Panc1 (cell line): ENCODE data around the gene PCDHA7. TPM values are rescaled to one million over a fixed set of nuclear protein-coding genes. Genes with fewer than 3 reads are reported as not detected.
"Not testable (repeated sequence)": the region's sequence is repeated elsewhere in the genome, so short reads cannot be mapped to it uniquely, and the experiment has no call there.

Source experiments
- ATAC-seq: fragments of 200-7000 bp; cut with Tn5 transposase; 2 replicates; pipeline ENCODE4 v1.9.1; 2020; ENCODE audit warnings: mild to moderate bottlenecking, moderate library complexity
- BruUV-seq: library from RNA; stranded (reverse); fragments of 400-500 nt; replicated peaks from 2 replicates; lab custom pipeline; 2021; lab: Mats Ljungman, UMichigan
- CTCF ChIA-PET: fragments of 300-600 bp; sonication (Branson Sonifier 250); formaldehyde crosslinking; loops from one replicate; lab custom pipeline; 2022; ENCODE audit warnings: antibody characterized with exemption; lab: Charles Lee
- POLR2A ChIA-PET: fragments of 300-600 bp; sonication (Branson Sonifier 250); formaldehyde crosslinking; loops from one replicate; lab custom pipeline; 2022; ENCODE audit warnings: antibody characterized with exemption; lab: Charles Lee
- DNase-seq: peaks from one replicate; pipeline ENCODE4 v3.0.0-alpha.2; 2010; ENCODE audit warnings: low read depth, low spot score
- H3K27ac ChIP-seq: 2 replicates; pipeline ENCODE4 v1.5.1; 2011; ENCODE audit warnings: mild to moderate bottlenecking, low read length, inconsistent platforms
- H3K27me3 ChIP-seq: fragments of 200-500 bp; sonication (Bioruptor generic); 2 replicates; pipeline ENCODE4 v1.6.0; 2014; ENCODE audit warnings: low read length, inconsistent platforms; ENCODE audit not compliant: control insufficient read depth, insufficient read depth
- H3K36me3 ChIP-seq: fragments of 200-500 bp; sonication (Bioruptor generic); 2 replicates; pipeline ENCODE4 v1.5.1; 2014; ENCODE audit warnings: inconsistent platforms, mild to moderate bottlenecking, low read length, moderate library complexity; ENCODE audit not compliant: control insufficient read depth, insufficient read depth
- H3K4me1 ChIP-seq: 2 replicates; pipeline ENCODE4 v1.5.1; 2011; ENCODE audit warnings: inconsistent platforms, mild to moderate bottlenecking, low read length, moderate library complexity; ENCODE audit not compliant: control insufficient read depth, insufficient read depth
- H3K4me3 ChIP-seq, 2 experiments: 2 replicates each; pipeline ENCODE4 v1.5.1; 2011 to 2012; ENCODE audit warnings: low read depth in 2 of 2, low read length in 2 of 2, mild to moderate bottlenecking in 2 of 2, inconsistent platforms in 1 of 2, moderate library complexity in 1 of 2
- H3K9me3 ChIP-seq: fragments of 200-500 bp; sonication (Bioruptor generic); 2 replicates; pipeline ENCODE4 v1.5.1; 2014; ENCODE audit warnings: low read depth, mild to moderate bottlenecking, inconsistent platforms, low read length, moderate library complexity; ENCODE audit not compliant: control insufficient read depth, insufficient read depth
- POLR2AphosphoS5 ChIP-seq: IDR thresholded peaks from 2 replicates; pipeline ENCODE4 v1.6.1; 2012; ENCODE audit warnings: mild to moderate bottlenecking, low read depth, low read length, moderate library complexity
- SIN3A ChIP-seq: IDR thresholded peaks from 2 replicates; pipeline ENCODE4 v1.6.1; 2012; ENCODE audit warnings: low read depth, mild to moderate bottlenecking, low read length, moderate library complexity, borderline replicate concordance; ENCODE audit not compliant: insufficient read depth
- in situ Hi-C: cut with HindIII; loops from 2 replicates; pipeline ENCODE4 v1.10.0; 2016; ENCODE audit warnings: low sequenced_read_pairs, low pct_unique_long_range_greater_than_20kb
- intact Hi-C: fragments of 100-400 bp; cut with micrococcal nuclease; formaldehyde crosslinking; loops from one replicate; pipeline ENCODE4 v1.10.0; 2022; ENCODE audit not compliant: unreplicated experiment
- total RNA-seq: library from RNA; stranded (reverse); gene quantifications from one replicate; pipeline ENCODE4 v1.2.1, GENCODE V29; 2021; ENCODE audit not compliant: unreplicated experiment
- TF ChIP-seq, protein P1 (sequence below): fragments of 450-650 bp; IDR thresholded peaks from 2 replicates; pipeline ENCODE4 v1.5.1; 2017; ENCODE audit warnings: mild to moderate bottlenecking
- TF ChIP-seq, protein P2 (sequence below), 2 experiments: IDR thresholded peaks; 2 replicates each; pipeline ENCODE4 v1.6.1; 2011 to 2012; ENCODE audit warnings: low read depth in 2 of 2, control low read depth in 1 of 2, low read length in 1 of 2, mild to moderate bottlenecking in 1 of 2, moderate library complexity in 1 of 2; ENCODE audit not compliant: insufficient read depth in 1 of 2

The PCDHA7 gene
- total RNA-seq, 1 experiment from 2014 or later, result 0.15 TPM

DNA sequence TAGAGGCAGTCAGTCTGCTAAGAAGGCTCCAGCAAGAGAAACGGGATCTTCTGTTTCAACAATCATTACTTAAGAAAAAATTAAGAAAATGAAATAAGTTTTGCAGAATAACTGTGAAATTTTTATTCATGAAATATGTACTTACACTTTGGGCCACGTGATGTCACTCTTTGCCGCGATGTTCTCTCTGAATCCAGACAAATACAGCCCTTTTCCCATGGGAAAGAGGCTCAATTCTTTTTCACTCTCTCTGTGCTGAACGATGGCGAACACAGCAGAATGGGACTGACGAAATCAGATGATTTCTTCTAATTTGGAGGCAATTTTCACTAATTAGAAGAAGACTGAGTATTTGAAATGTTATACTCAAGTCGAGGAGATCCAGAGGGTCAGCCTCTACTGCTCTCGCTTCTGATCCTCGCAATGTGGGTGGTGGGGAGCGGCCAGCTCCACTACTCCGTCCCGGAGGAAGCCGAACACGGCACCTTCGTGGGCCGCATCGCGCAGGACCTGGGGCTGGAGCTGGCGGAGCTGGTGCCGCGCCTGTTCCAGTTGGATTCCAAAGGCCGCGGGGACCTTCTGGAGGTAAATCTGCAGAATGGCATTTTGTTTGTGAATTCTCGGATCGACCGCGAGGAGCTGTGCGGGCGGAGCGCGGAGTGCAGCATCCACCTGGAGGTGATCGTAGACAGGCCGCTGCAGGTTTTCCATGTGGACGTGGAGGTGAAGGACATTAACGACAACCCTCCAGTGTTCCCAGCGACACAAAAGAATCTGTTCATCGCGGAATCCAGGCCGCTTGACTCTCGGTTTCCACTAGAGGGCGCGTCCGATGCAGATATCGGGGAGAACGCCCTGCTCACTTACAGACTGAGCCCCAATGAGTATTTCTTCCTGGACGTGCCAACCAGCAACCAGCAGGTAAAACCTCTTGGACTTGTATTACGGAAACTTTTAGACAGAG is 14.4 kb downstream of the PCDHA7 start, which contains the start of gene PCDHA9:
TSS of gene PCDHA9 (plus strand) at position 244 of the 964 bp plus-strand sequence. CDS start at position 358, 114 bp downstream.
- H3K4me1 ChIP-seq, H3K36me3 ChIP-seq, ATAC-seq, intact Hi-C loops, POLR2A ChIA-PET, H3K27ac ChIP-seq, H3K4me3 ChIP-seq, DNase-seq, CTCF ChIA-PET, BruUV-seq, H3K9me3 ChIP-seq, H3K27me3 ChIP-seq, in situ Hi-C loops: not testable (repeated sequence)
- TF ChIP-seq, protein P1, sequence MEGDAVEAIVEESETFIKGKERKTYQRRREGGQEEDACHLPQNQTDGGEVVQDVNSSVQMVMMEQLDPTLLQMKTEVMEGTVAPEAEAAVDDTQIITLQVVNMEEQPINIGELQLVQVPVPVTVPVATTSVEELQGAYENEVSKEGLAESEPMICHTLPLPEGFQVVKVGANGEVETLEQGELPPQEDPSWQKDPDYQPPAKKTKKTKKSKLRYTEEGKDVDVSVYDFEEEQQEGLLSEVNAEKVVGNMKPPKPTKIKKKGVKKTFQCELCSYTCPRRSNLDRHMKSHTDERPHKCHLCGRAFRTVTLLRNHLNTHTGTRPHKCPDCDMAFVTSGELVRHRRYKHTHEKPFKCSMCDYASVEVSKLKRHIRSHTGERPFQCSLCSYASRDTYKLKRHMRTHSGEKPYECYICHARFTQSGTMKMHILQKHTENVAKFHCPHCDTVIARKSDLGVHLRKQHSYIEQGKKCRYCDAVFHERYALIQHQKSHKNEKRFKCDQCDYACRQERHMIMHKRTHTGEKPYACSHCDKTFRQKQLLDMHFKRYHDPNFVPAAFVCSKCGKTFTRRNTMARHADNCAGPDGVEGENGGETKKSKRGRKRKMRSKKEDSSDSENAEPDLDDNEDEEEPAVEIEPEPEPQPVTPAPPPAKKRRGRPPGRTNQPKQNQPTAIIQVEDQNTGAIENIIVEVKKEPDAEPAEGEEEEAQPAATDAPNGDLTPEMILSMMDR, result 0 out of 2 replicates have a peak, but pooled peaks have one; percentile 13

DNA sequence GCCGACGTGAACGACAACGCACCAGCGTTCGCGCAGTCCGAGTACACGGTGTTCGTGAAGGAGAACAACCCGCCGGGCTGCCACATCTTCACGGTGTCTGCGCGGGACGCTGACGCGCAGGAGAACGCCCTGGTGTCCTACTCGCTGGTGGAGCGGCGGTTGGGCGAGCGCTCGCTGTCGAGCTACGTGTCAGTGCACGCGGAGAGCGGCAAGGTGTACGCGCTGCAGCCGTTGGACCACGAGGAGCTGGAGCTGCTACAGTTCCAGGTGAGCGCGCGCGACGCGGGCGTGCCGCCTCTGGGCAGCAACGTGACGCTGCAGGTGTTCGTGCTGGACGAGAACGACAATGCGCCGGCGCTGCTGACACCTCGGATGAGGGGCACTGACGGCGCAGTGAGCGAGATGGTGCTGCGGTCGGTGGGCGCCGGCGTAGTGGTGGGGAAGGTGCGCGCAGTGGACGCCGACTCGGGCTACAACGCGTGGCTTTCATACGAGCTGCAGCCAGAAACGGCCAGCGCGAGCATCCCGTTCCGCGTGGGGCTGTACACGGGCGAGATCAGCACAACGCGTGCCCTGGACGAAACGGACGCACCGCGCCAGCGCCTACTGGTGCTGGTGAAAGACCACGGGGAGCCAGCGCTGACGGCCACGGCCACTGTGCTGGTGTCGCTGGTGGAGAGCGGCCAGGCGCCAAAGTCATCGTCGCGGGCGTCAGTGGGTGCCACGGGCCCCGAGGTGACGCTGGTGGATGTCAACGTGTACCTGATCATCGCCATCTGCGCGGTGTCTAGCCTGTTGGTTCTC is 16.0 kb downstream of the PCDHA7 start:
- ATAC-seq, H3K27ac ChIP-seq, H3K36me3 ChIP-seq, intact Hi-C loops, H3K4me1 ChIP-seq, BruUV-seq, H3K27me3 ChIP-seq, POLR2A ChIA-PET, CTCF ChIA-PET, H3K4me3 ChIP-seq, DNase-seq, H3K9me3 ChIP-seq, in situ Hi-C loops: not testable (repeated sequence)

DNA sequence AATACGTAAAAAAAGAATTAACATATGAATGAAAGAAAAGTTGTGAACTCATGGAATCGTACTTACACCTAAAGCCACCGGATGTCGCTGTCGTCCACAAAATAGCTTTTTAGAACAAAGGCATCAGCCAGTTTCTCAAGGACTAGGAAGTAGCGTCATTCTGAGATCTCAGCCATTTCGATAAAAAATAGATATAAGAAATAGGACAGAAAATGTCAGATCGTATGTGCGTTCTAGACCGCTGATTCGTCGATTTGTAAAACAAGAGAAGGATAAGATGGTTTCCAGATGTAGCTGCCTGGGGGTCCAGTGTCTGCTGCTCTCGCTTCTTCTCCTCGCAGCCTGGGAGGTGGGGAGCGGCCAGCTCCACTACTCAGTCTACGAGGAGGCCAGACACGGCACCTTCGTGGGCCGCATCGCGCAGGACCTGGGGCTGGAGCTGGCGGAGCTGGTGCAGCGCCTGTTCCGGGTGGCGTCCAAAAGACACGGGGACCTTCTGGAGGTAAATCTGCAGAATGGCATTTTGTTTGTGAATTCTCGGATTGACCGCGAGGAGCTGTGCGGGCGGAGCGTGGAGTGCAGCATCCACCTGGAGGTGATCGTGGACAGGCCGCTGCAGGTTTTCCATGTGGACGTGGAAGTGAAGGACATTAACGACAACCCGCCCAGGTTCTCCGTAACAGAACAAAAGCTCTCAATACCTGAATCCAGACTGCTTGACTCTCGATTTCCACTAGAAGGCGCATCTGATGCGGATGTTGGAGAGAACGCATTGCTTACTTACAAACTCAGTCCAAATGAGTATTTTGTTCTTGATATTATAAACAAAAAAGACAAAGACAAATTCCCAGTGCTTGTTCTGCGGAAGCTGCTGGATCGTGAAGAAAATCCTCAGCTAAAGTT is 22.0 kb downstream of the PCDHA7 start, which contains the start of gene PCDHA10:
TSS of gene PCDHA10 (plus strand) at position 126 of the 903 bp plus-strand sequence. CDS start at position 278, 152 bp downstream.
- ChIA-PET CTCF (interaction anchor here (1.7 kb wide), 1 partner anchor 184 kb away, joined by 4 read pairs; no protein-coding TSS in a partner anchor), POLR2A (no interaction called here)
- no peaks in the 10 kb centered on the region for H3K9me3 ChIP-seq
- H3K36me3 ChIP-seq, result no peaks in the 10 kb centered on the region
- BruUV-seq, result no TSS peak
- H3K27me3 ChIP-seq, result no peaks in the 10 kb centered on the region
- no peak within 1 kb of the TSS for H3K4me3 ChIP-seq
- TF ChIP-seq POLR2AphosphoS5, result no peak
- TF ChIP-seq, protein P1, result peak; percentile 22; the same call in 1 of the 2 replicates
- TF ChIP-seq SIN3A, result no peak
- TF ChIP-seq, protein P2, sequence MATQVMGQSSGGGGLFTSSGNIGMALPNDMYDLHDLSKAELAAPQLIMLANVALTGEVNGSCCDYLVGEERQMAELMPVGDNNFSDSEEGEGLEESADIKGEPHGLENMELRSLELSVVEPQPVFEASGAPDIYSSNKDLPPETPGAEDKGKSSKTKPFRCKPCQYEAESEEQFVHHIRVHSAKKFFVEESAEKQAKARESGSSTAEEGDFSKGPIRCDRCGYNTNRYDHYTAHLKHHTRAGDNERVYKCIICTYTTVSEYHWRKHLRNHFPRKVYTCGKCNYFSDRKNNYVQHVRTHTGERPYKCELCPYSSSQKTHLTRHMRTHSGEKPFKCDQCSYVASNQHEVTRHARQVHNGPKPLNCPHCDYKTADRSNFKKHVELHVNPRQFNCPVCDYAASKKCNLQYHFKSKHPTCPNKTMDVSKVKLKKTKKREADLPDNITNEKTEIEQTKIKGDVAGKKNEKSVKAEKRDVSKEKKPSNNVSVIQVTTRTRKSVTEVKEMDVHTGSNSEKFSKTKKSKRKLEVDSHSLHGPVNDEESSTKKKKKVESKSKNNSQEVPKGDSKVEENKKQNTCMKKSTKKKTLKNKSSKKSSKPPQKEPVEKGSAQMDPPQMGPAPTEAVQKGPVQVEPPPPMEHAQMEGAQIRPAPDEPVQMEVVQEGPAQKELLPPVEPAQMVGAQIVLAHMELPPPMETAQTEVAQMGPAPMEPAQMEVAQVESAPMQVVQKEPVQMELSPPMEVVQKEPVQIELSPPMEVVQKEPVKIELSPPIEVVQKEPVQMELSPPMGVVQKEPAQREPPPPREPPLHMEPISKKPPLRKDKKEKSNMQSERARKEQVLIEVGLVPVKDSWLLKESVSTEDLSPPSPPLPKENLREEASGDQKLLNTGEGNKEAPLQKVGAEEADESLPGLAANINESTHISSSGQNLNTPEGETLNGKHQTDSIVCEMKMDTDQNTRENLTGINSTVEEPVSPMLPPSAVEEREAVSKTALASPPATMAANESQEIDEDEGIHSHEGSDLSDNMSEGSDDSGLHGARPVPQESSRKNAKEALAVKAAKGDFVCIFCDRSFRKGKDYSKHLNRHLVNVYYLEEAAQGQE (IDR thresholded peaks at IDR 0.05; ENCODE audit: insufficient read depth in 1 of 2, low read depth in 2 of 2, low read length in 1 of 2), result no peak
- H3K27ac ChIP-seq, result no peak within 1 kb of the TSS
- in situ Hi-C loops, result no loop called here
- no peaks in the 10 kb centered on the region for H3K4me1 ChIP-seq
- no peak for DNase-seq
- ATAC-seq, result no peak
- intact Hi-C loops, result no loop called here
